Neural cell (in vitro differentiated cells): Measurements from ENCODE around the gene ASCL2.

Experiments
- CTCF ChIP-seq: fragments of 450-650 bp; IDR thresholded peaks from 2 replicates; pipeline ENCODE4 v1.5.1; 2014; ENCODE audit warnings: antibody characterized with exemption, mild to moderate bottlenecking, moderate library complexity; ENCODE audit not compliant: poor library complexity, severe bottlenecking
- EZH2 ChIP-seq: fragments of 200-600, 300-800 bp; shearing (Covaris generic), sonication (generic); IDR thresholded peaks from 2 replicates; pipeline ENCODE4 v1.6.1; 2014; ENCODE audit warnings: antibody characterized with exemption, low read length, borderline replicate concordance, mild to moderate bottlenecking; ENCODE audit not compliant: insufficient read depth, poor library complexity, severe bottlenecking
- REST ChIP-seq: IDR thresholded peaks from 2 replicates; pipeline ENCODE4 v1.6.1; 2012; ENCODE audit warnings: borderline replicate concordance

DNA sequence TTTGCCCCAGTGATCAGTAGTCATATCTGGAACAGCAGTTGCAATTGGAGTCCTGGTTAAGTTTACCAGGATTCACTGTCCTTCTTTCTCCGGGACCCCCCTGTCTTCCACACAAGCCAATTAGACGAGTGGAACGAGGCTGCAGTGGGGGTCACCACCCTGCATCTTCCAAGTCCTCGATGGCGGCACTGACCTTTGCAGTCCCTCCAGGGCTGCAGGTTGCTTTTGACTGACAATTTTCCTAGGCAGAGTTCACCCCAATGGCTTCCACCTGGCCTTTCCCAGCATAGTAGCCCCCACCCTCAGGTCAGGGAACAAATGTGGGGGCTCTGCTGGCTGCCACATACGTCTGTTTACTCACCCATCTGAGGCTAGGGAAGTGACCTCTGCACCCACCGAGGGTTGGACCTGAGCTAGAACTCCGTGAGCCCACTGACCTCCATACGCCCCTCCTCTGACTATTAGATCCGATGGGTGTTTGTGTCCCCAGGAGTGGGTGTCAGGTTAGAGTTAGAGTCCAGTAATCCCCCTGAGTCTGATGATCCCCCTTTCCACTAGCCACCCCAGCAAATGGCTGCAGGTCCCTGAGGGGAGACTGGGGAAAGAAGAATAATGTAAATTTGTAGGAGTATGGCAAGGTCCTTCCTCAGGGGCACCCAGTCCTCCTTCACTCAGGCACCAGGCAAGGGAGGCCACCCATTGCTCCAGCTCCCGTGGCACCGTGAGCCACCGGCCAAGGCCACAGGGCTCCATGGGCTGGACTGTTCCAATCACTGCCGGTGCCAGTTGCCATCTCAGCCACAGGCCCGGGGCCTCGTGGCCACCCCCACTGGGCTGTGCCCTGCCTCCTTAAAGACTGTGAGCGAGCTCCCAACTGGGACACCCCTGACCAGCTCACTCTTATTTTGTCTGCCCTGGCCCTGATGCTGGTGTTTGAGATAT lies 25.9 kb upstream of the ASCL2 start:
- no peak for TF ChIP-seq CTCF
- no peak for TF ChIP-seq EZH2
- no peak for TF ChIP-seq REST
